ENCODE data around the gene CALU. TPM values are rescaled to one million over a fixed set of nuclear protein-coding genes. Genes with fewer than 3 reads are reported as not detected.

The CALU gene
- total RNA-seq, 1 donor from 2014 or later, result 197 TPM

DNA sequence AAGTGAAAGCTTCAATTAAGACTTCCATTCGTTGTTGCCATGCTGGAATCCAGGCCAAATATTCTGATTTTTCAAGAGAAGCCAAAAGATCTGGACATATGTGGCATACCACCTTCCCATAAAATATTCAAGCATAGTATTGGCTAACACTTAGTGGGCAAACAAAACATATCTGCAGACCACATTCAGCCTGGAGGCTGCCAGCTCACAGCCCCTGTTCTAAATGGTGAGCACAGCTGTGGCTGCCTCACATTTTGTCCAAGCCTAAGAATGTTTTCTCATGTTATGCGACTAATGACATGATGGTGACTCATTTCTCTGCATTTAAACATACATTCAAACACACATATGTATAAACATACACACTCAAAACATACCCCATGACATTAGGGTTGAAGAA is 10.6 kb upstream of the CALU start:
- H3K9me3 Mint-ChIP-seq (ENCODE audit: unreplicated experiment), result no peaks in the 10 kb centered on the region
- peaks cover 14% of the 10 kb centered on the region for H3K4me1 Mint-ChIP-seq (ENCODE audit: unreplicated experiment)
- TF ChIP-seq, protein P1, sequence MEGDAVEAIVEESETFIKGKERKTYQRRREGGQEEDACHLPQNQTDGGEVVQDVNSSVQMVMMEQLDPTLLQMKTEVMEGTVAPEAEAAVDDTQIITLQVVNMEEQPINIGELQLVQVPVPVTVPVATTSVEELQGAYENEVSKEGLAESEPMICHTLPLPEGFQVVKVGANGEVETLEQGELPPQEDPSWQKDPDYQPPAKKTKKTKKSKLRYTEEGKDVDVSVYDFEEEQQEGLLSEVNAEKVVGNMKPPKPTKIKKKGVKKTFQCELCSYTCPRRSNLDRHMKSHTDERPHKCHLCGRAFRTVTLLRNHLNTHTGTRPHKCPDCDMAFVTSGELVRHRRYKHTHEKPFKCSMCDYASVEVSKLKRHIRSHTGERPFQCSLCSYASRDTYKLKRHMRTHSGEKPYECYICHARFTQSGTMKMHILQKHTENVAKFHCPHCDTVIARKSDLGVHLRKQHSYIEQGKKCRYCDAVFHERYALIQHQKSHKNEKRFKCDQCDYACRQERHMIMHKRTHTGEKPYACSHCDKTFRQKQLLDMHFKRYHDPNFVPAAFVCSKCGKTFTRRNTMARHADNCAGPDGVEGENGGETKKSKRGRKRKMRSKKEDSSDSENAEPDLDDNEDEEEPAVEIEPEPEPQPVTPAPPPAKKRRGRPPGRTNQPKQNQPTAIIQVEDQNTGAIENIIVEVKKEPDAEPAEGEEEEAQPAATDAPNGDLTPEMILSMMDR (IDR thresholded peaks at IDR 0.05; ENCODE audit: unreplicated experiment), result no peak
- H3K27ac Mint-ChIP-seq (ENCODE audit: unreplicated experiment), result no peak overlapping the region
- no peak for DNase-seq (ENCODE audit: low spot score)
- H3K36me3 Mint-ChIP-seq (ENCODE audit: low read depth, unreplicated experiment), result peaks cover 18% of the 10 kb centered on the region
- H3K27me3 Mint-ChIP-seq (ENCODE audit: unreplicated experiment), result no peaks in the 10 kb centered on the region
- H3K4me3 Mint-ChIP-seq (ENCODE audit: unreplicated experiment), result no peak overlapping the region

DNA sequence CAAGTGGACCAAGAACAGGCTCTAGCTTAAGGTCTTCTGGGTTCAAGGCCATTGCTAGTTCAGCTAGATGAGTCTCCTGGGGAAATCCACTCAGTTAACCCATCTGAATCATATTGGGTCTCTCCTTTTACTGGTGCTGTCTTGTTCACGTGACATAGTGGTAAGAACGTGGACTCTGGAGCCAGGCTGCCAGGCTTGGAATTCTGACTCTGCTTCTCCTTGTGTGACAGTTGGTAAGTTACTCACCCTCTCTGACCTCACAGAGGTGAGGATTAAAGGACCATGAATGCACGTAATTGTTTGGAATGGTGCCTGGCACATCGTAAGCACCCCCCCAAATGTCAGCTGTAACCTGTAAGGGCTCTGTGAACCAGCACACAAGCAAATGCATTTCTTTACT is 9.7 kb upstream of the CALU start:
- no peak for DNase-seq (ENCODE audit: low spot score)
- H3K27me3 Mint-ChIP-seq (ENCODE audit: unreplicated experiment), result no peaks in the 10 kb centered on the region
- TF ChIP-seq, protein P1 (IDR thresholded peaks at IDR 0.05; ENCODE audit: unreplicated experiment), result no peak
- no peak overlapping the region for H3K4me3 Mint-ChIP-seq (ENCODE audit: unreplicated experiment)
- peaks cover 14% of the 10 kb centered on the region for H3K4me1 Mint-ChIP-seq (ENCODE audit: unreplicated experiment)
- H3K36me3 Mint-ChIP-seq (ENCODE audit: low read depth, unreplicated experiment), result peaks cover 18% of the 10 kb centered on the region
- H3K27ac Mint-ChIP-seq (ENCODE audit: unreplicated experiment), result no peak overlapping the region
- H3K9me3 Mint-ChIP-seq (ENCODE audit: unreplicated experiment), result no peaks in the 10 kb centered on the region

DNA sequence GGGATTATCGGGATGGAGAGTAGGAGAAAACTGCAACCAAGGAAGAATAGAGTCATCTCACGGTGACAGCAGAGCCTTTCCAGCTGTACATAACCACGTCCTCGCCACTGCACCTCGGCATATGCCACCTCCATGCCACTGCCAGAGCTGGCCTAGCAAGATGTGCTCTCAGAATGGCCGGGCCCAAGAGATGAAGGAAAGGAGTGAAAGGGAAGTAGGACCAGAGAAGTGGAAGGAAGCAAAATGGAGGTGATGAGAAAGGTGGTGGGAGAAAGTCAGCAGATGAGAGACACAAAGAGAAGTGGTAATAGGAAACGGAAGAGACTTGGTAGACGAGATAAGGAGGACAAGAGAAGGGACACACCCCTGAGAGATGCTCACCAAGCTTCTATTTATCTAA is 8.0 kb upstream of the CALU start:
- H3K36me3 Mint-ChIP-seq (ENCODE audit: low read depth, unreplicated experiment), result peaks cover 11% of the 10 kb centered on the region
- no peak for DNase-seq (ENCODE audit: low spot score)
- TF ChIP-seq, protein P1 (IDR thresholded peaks at IDR 0.05; ENCODE audit: unreplicated experiment), result no peak
- peaks cover 16% of the 10 kb centered on the region for H3K4me1 Mint-ChIP-seq (ENCODE audit: unreplicated experiment)
- H3K27ac Mint-ChIP-seq (ENCODE audit: unreplicated experiment), result no peak overlapping the region
- H3K9me3 Mint-ChIP-seq (ENCODE audit: unreplicated experiment), result no peaks in the 10 kb centered on the region
- H3K27me3 Mint-ChIP-seq (ENCODE audit: unreplicated experiment), result peaks cover 3% of the 10 kb centered on the region
- peak overlapping the region; percentile 31 for H3K4me3 Mint-ChIP-seq (ENCODE audit: unreplicated experiment)

DNA sequence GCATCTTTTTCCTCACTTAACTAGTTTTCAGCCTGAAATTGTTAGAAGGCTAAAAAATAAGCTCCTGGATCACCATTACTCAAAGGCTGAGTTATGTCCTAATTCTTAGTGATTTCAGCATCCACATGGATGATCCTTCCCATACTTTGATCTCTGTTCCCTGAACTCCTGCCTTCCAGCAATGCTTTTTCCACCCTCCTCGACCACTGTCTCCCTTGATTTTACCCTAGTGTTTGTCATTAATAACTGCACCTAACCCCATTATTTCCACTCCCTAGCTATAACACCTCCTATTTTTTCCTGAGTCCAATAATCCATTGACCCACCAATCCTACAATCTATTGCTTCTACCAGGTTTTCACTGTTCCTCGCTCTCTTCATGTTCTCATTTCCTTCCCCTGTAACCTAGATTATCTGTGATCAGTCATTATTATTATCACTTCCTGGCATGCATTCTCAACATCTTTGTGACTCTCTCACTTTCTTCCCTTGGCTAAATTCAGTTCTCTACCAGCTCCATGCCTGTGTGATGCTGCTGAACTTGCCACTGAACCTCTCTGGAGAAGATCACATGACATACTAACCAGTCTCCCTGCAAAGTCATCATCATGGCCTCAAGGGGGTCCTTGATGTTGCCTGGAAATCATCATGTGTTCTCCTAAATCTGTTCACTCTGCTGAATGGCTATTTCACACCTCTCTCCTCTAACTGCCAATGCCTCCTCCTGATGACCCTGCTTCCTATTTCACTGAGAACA is 6.5 kb upstream of the CALU start:
- Mint-ChIP-seq H3K4me1 (ENCODE audit: unreplicated experiment) (peaks cover 22% of the 10 kb centered on the region), H3K4me3 (ENCODE audit: unreplicated experiment) (no peak overlapping the region), H3K27me3 (ENCODE audit: unreplicated experiment) (peaks cover 3% of the 10 kb centered on the region)

DNA sequence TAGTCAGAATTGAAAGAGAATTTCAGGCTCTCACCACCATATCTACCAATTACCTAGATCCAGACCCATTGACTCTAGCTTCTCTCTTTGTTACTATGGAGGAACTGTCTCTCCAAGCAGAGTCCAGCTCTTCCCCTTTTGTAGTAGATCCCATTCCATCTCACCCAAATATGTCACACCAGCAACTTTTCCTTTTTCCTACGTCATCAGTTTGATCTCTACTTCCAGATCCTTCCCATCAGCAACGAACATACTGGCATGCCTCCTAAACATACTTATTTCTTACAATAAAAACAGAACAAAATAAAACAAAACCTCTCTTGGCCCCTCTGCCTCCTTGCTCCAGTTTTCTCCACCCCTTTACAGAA is 5.9 kb upstream of the CALU start:
- H3K9me3 Mint-ChIP-seq (ENCODE audit: unreplicated experiment), result no peaks in the 10 kb centered on the region
- H3K27me3 Mint-ChIP-seq (ENCODE audit: unreplicated experiment), result peaks cover 5% of the 10 kb centered on the region
- H3K36me3 Mint-ChIP-seq (ENCODE audit: low read depth, unreplicated experiment), result peaks cover 4% of the 10 kb centered on the region
- H3K4me1 Mint-ChIP-seq (ENCODE audit: unreplicated experiment), result peaks cover 28% of the 10 kb centered on the region
- H3K27ac Mint-ChIP-seq (ENCODE audit: unreplicated experiment), result no peak overlapping the region
- TF ChIP-seq, protein P1 (IDR thresholded peaks at IDR 0.05; ENCODE audit: unreplicated experiment), result no peak
- DNase-seq (ENCODE audit: low spot score), result no peak
- H3K4me3 Mint-ChIP-seq (ENCODE audit: unreplicated experiment), result no peak overlapping the region

More for the DNA sequence above, 6.5 kb upstream of the CALU start:
- H3K36me3 Mint-ChIP-seq (ENCODE audit: low read depth, unreplicated experiment), result peaks cover 4% of the 10 kb centered on the region
- DNase-seq (ENCODE audit: low spot score), result no peak
- TF ChIP-seq, protein P1 (IDR thresholded peaks at IDR 0.05; ENCODE audit: unreplicated experiment), result peak; percentile 12
- H3K27ac Mint-ChIP-seq (ENCODE audit: unreplicated experiment), result no peak overlapping the region
- H3K9me3 Mint-ChIP-seq (ENCODE audit: unreplicated experiment), result no peaks in the 10 kb centered on the region
